AG09309 (cell line): ENCODE results near the gene ITGB5.
A peak's percentile ranks its signal among the peaks of the same experiment; 100 is the strongest.
"Not testable (repeated sequence)": the region's sequence is repeated elsewhere in the genome, so short reads cannot be mapped to it uniquely, and the experiment has no call there.

Experiments
- DNase-seq: peaks from one replicate; pipeline ENCODE4 v3.0.0-alpha.2; 2010; ENCODE audit warnings: low read depth
- H3K4me3 ChIP-seq: 2 replicates; pipeline ENCODE4 v1.5.1; 2011; ENCODE audit warnings: mild to moderate bottlenecking, low read depth, low read length, moderate library complexity; ENCODE audit not compliant: control insufficient read depth
- CTCF ChIP-seq: IDR thresholded peaks from 2 replicates; pipeline ENCODE4 v1.5.1; 2011; ENCODE audit warnings: mild to moderate bottlenecking, low read depth, low read length, inconsistent platforms; ENCODE audit not compliant: insufficient read depth, control insufficient read depth; ENCODE audit errors: missing control alignments

ITGB5 gene

GRCh38 chr3:124793054-124793739 is 94.0 kb downstream of the ITGB5 start:
- DNase-seq, result no peak
- H3K4me3 ChIP-seq, result no peak overlapping the region
- TF ChIP-seq CTCF, result no peak

GRCh38 chr3:124792341-124793040 is 94.7 kb downstream of the ITGB5 start:
- TF ChIP-seq CTCF, result no peak
- DNase-seq, result no peak
- H3K4me3 ChIP-seq, result no peak overlapping the region

GRCh38 chr3:124791639-124792151 is 95.5 kb downstream of the ITGB5 start:
- no peak for TF ChIP-seq CTCF
- no peak overlapping the region for H3K4me3 ChIP-seq
- DNase-seq, result peak; percentile 91

GRCh38 chr3:124791142-124791541 is 96.0 kb downstream of the ITGB5 start:
- no peak overlapping the region for H3K4me3 ChIP-seq
- DNase-seq, result no peak
- no peak for TF ChIP-seq CTCF

- not testable (repeated sequence) for DNase-seq, H3K4me3 ChIP-seq
Observed at GRCh38 chr3:124789103-124789502, 98.1 kb downstream of the ITGB5 start.

- DNase-seq, result no peak
- TF ChIP-seq CTCF, result no peak
- H3K4me3 ChIP-seq, result no peak overlapping the region
Observed at GRCh38 chr3:124788254-124788745, 98.9 kb downstream of the ITGB5 start.
